Measurements from ENCODE around the gene SRPRB. TPM values are rescaled to one million over a fixed set of nuclear protein-coding genes. Genes with fewer than 3 reads are reported as not detected.

SRPRB gene
- total and polyA plus RNA-seq, 9 of the 15 experiments (the other 6 are each of a cell fraction or from before 2014, with no cell fraction given), result 29.5 to 66.0 (median 41.4) TPM

DNA sequence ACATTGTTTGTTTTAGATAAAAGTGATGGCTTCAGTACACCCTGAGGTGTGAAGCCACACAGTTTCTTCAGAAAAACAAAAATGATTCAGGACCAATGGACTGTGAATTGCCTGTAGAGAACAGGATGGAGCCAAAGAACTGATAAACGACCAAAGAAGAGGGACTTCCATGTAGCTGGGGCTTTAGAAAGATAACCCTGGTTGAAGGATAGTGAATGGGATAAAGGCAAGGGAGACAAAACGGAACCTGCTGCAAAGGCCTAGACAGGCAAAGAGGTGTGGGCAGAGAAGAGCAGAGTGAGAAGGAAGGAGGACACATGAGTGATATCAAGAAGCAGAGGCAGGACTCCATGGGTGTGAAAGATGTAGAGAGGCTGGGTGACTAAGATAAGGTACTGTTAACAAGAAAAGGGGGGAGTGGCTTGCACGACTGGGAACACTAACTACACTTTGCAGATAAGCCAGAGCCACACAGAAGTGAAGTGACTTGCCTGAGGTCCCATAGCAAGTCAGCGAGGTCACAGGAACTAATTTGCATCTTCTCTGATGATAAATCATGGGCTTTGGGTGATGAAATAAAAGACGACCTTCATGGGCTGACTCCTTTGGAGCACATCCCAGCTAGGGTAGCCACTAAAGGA lies 45.8 kb downstream of the SRPRB start (continued):
- TF ChIP-seq, protein P1, sequence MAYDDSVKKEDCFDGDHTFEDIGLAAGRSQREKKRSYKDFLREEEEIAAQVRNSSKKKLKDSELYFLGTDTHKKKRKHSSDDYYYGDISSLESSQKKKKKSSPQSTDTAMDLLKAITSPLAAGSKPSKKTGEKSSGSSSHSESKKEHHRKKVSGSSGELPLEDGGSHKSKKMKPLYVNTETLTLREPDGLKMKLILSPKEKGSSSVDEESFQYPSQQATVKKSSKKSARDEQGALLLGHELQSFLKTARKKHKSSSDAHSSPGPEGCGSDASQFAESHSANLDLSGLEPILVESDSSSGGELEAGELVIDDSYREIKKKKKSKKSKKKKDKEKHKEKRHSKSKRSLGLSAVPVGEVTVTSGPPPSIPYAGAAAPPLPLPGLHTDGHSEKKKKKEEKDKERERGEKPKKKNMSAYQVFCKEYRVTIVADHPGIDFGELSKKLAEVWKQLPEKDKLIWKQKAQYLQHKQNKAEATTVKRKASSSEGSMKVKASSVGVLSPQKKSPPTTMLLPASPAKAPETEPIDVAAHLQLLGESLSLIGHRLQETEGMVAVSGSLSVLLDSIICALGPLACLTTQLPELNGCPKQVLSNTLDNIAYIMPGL (CRISPR knock-in tag; IDR thresholded peaks at IDR 0.05), result no peak
- TF ChIP-seq SMAD3 (CRISPR knock-in tag; conservative IDR thresholded peaks at IDR 0.05), result no peak
- no peak for TF ChIP-seq HDAC6 (IDR thresholded peaks at IDR 0.05; ENCODE audit: low read depth, low read length)
- no peak for TF ChIP-seq MAFK (IDR thresholded peaks at IDR 0.05; ENCODE audit: low read length)
- TF ChIP-seq, protein P2, sequence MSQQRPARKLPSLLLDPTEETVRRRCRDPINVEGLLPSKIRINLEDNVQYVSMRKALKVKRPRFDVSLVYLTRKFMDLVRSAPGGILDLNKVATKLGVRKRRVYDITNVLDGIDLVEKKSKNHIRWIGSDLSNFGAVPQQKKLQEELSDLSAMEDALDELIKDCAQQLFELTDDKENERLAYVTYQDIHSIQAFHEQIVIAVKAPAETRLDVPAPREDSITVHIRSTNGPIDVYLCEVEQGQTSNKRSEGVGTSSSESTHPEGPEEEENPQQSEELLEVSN (IDR thresholded peaks at IDR 0.05; ENCODE audit: borderline replicate concordance in 1 of 2, extremely low read depth in 1 of 2, insufficient read depth in 1 of 2, insufficient read length in 1 of 2, low read depth in 1 of 2, low read length in 1 of 2, poor library complexity in 1 of 2, severe bottlenecking in 1 of 2), result no peak
- TF ChIP-seq ZNF232 (CRISPR knock-in tag; IDR thresholded peaks at IDR 0.05), result no peak
- TF ChIP-seq NBN (IDR thresholded peaks at IDR 0.05; ENCODE audit: low read depth), result peak; percentile 97
- TF ChIP-seq HDAC8 (tag; IDR thresholded peaks at IDR 0.05), result no peak
- no peak for TF ChIP-seq ILK (tag; IDR thresholded peaks at IDR 0.05; ENCODE audit: borderline replicate concordance, low read depth)
- TF ChIP-seq NFYB (IDR thresholded peaks at IDR 0.05; ENCODE audit: extremely low read depth, insufficient read length), result no peak
- TF ChIP-seq ZNF24 (IDR thresholded peaks at IDR 0.05), result 0 out of 2 replicates have a peak, but pooled peaks have one; percentile 21
- TF ChIP-seq FOXJ3 (CRISPR knock-in tag; IDR thresholded peaks at IDR 0.05), result no peak
- no peak for TF ChIP-seq CREBBP (IDR thresholded peaks at IDR 0.05; ENCODE audit: low read depth, low read length)
- peak; percentile 57 for TF ChIP-seq SMAD4 (CRISPR knock-in tag; conservative IDR thresholded peaks at IDR 0.05)
- no peak for TF ChIP-seq POLR2A (conservative IDR thresholded peaks at IDR 0.05)
- TF ChIP-seq, protein P3, sequence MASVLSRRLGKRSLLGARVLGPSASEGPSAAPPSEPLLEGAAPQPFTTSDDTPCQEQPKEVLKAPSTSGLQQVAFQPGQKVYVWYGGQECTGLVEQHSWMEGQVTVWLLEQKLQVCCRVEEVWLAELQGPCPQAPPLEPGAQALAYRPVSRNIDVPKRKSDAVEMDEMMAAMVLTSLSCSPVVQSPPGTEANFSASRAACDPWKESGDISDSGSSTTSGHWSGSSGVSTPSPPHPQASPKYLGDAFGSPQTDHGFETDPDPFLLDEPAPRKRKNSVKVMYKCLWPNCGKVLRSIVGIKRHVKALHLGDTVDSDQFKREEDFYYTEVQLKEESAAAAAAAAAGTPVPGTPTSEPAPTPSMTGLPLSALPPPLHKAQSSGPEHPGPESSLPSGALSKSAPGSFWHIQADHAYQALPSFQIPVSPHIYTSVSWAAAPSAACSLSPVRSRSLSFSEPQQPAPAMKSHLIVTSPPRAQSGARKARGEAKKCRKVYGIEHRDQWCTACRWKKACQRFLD (CRISPR knock-in tag; IDR thresholded peaks at IDR 0.05), result no peak
- TF ChIP-seq, protein P4, sequence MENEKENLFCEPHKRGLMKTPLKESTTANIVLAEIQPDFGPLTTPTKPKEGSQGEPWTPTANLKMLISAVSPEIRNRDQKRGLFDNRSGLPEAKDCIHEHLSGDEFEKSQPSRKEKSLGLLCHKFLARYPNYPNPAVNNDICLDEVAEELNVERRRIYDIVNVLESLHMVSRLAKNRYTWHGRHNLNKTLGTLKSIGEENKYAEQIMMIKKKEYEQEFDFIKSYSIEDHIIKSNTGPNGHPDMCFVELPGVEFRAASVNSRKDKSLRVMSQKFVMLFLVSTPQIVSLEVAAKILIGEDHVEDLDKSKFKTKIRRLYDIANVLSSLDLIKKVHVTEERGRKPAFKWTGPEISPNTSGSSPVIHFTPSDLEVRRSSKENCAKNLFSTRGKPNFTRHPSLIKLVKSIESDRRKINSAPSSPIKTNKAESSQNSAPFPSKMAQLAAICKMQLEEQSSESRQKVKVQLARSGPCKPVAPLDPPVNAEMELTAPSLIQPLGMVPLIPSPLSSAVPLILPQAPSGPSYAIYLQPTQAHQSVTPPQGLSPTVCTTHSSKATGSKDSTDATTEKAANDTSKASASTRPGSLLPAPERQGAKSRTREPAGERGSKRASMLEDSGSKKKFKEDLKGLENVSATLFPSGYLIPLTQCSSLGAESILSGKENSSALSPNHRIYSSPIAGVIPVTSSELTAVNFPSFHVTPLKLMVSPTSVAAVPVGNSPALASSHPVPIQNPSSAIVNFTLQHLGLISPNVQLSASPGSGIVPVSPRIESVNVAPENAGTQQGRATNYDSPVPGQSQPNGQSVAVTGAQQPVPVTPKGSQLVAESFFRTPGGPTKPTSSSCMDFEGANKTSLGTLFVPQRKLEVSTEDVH (IDR thresholded peaks at IDR 0.05; ENCODE audit: low read depth, partially characterized antibody), result peak; percentile 30
- no peak for TF ChIP-seq ZNF780A (CRISPR knock-in tag; IDR thresholded peaks at IDR 0.05)
- no peak for TF ChIP-seq GATAD2B (IDR thresholded peaks at IDR 0.05; ENCODE audit: borderline replicate concordance)
- peak; percentile 42; the same call in 1 of the 2 replicates for TF ChIP-seq CXXC5 (CRISPR knock-in tag; IDR thresholded peaks at IDR 0.05)
- no peak for TF ChIP-seq SIN3B (IDR thresholded peaks at IDR 0.05; ENCODE audit: low read depth)
- TF ChIP-seq RBM14 (IDR thresholded peaks at IDR 0.05; ENCODE audit: borderline replicate concordance, insufficient read depth, low read depth, low read length), result no peak
